NCI-H748 treated with DMSO at 0.1 percent for 48 hours (cell line): ENCODE data around the gene GCC2.
"Not testable (repeated sequence)": the region's sequence is repeated elsewhere in the genome, so short reads cannot be mapped to it uniquely, and the experiment has no call there.

Experiments used
- DNase-seq: peaks from one replicate; lab custom pipeline; 2025; lab: John Stamatoyannopoulos, UW

GCC2 gene

GRCh38 chr2:108444941-108445840 is 3.8 kb upstream of the GCC2 start:
- no peak for DNase-seq

- DNase-seq = no peak
Measured at GRCh38 chr2:108446703-108447102, 2.3 kb upstream of the GCC2 start.

- DNase-seq = no peak
Measured at GRCh38 chr2:108447947-108448677, 894 bp upstream of the GCC2 start.

GRCh38 chr2:108449410-108450130 is 564 bp downstream of the GCC2 start:
- peak; percentile 50 for DNase-seq

- no peak for DNase-seq
Measured at GRCh38 chr2:108450863-108451262, 1.9 kb downstream of the GCC2 start.

- no peak for DNase-seq
Measured at GRCh38 chr2:108451976-108452375, 3.0 kb downstream of the GCC2 start.

- DNase-seq = not testable (repeated sequence)
Measured at GRCh38 chr2:108453530-108453929, 4.5 kb downstream of the GCC2 start.

- DNase-seq = no peak
Measured at GRCh38 chr2:108454440-108454839, 5.4 kb downstream of the GCC2 start.

GRCh38 chr2:108455571-108455970 is 6.6 kb downstream of the GCC2 start:
- DNase-seq = no peak

GRCh38 chr2:108458082-108458481 is 9.1 kb downstream of the GCC2 start:
- no peak for DNase-seq

- DNase-seq = no peak
Measured at GRCh38 chr2:108459441-108459840, 10.4 kb downstream of the GCC2 start.

- DNase-seq = no peak
Measured at GRCh38 chr2:108460345-108461037, 11.5 kb downstream of the GCC2 start.

- no peak for DNase-seq
Measured at GRCh38 chr2:108477099-108477498, 28.1 kb downstream of the GCC2 start.

GRCh38 chr2:108485253-108485652 is 36.2 kb downstream of the GCC2 start:
- no peak for DNase-seq

GRCh38 chr2:108490506-108491122 is 41.6 kb downstream of the GCC2 start:
- no peak for DNase-seq

- DNase-seq = no peak
Measured at GRCh38 chr2:108491848-108492247, 42.8 kb downstream of the GCC2 start.

GRCh38 chr2:108492364-108492763 is 43.4 kb downstream of the GCC2 start:
- DNase-seq = no peak

- not testable (repeated sequence) for DNase-seq
Measured at GRCh38 chr2:108496167-108496566, 47.2 kb downstream of the GCC2 start.

GRCh38 chr2:108507620-108508019 is 58.6 kb downstream of the GCC2 start:
- DNase-seq = not testable (repeated sequence)

- not testable (repeated sequence) for DNase-seq
Measured at GRCh38 chr2:108512431-108512830, 63.4 kb downstream of the GCC2 start.

- not testable (repeated sequence) for DNase-seq
Measured at GRCh38 chr2:108514478-108514877, 65.5 kb downstream of the GCC2 start.
